ENCODE data around the gene TEX101. TPM values are rescaled to one million over a fixed set of nuclear protein-coding genes. Genes with fewer than 3 reads are reported as not detected.
"Not testable (repeated sequence)": the region's sequence is repeated elsewhere in the genome, so short reads cannot be mapped to it uniquely, and the experiment has no call there.

The TEX101 gene
- total and polyA plus RNA-seq, 12 donors: not detected

- no peak overlapping the region for H3K4me3 ChIP-seq
- peaks cover 0 to 16% of the 10 kb centered on the region in 2 donors for H3K4me1 ChIP-seq (replicated peaks in 1 of 2)
- WGBS, 4 donors: 50 to 73% (median 63%) methylated on average over 12 to 14 of the region's 14 CpGs
- H3K27ac ChIP-seq: no peak overlapping the region
- no peaks in the 10 kb centered on the region for H3K36me3 ChIP-seq (replicated peaks in 1 of 2)
- no peaks in the 10 kb centered on the region for H3K9me3 ChIP-seq (replicated peaks in 1 of 3)
- DNase-seq: no peak
- H3K27me3 ChIP-seq: no peaks in the 10 kb centered on the region
- TF ChIP-seq POLR2A (IDR thresholded peaks at IDR 0.05) (no peak), CTCF (IDR thresholded peaks at IDR 0.05) (no peak)
- intact Hi-C loops (cut with DNase I): no loop called here
These were observed 24.5 kb downstream of the TEX101 start for GRCh38 chr19:43439032-43439708.

GRCh38 chr19:43439709-43440063 lies 25.0 kb downstream of the TEX101 start:
- TF ChIP-seq CTCF (IDR thresholded peaks at IDR 0.05) (no peak), POLR2A (IDR thresholded peaks at IDR 0.05) (no peak)
- intact Hi-C loops (cut with DNase I): no loop called here
- no peak overlapping the region for H3K27ac ChIP-seq
- H3K9me3 ChIP-seq (replicated peaks in 1 of 3): no peaks in the 10 kb centered on the region
- no peak for DNase-seq
- no peaks in the 10 kb centered on the region for H3K36me3 ChIP-seq (replicated peaks in 1 of 2)
- H3K4me3 ChIP-seq: no peak overlapping the region
- H3K27me3 ChIP-seq: no peaks in the 10 kb centered on the region
- H3K4me1 ChIP-seq (replicated peaks in 1 of 2): peaks cover 0 to 16% of the 10 kb centered on the region in 2 donors

GRCh38 chr19:43441716-43442115 lies 27.0 kb downstream of the TEX101 start:
- intact Hi-C loops (cut with DNase I): no loop called here
- Histone ChIP-seq H3K36me3 (replicated peaks in 1 of 2) (no peaks in the 10 kb centered on the region), H3K27ac (no peak overlapping the region), H3K27me3 (no peaks in the 10 kb centered on the region), H3K4me1 (replicated peaks in 1 of 2) (peaks cover 0 to 16% of the 10 kb centered on the region in 2 donors), H3K4me3 (no peak overlapping the region), H3K9me3 (replicated peaks in 1 of 3) (no peaks in the 10 kb centered on the region)
- no peak for TF ChIP-seq CTCF (IDR thresholded peaks at IDR 0.05)
- TF ChIP-seq POLR2A (IDR thresholded peaks at IDR 0.05): no peak
- WGBS, 4 donors: 31 to 47% (median 39%) methylated on average over 3 of the region's 3 CpGs
- DNase-seq: peak in 1 of 7 donors; percentile 34

GRCh38 chr19:43444091-43444490 lies 29.4 kb downstream of the TEX101 start:
- H3K27me3 ChIP-seq; H3K27ac ChIP-seq; DNase-seq; intact Hi-C loops (cut with DNase I); H3K4me3 ChIP-seq; H3K4me1 ChIP-seq (replicated peaks in 1 of 2); H3K36me3 ChIP-seq (replicated peaks in 1 of 2); H3K9me3 ChIP-seq (replicated peaks in 1 of 3): not testable (repeated sequence)
- WGBS, 4 donors: 86 to 95% (median 89%) methylated on average over 9 of the region's 9 CpGs

Data from adrenal gland (tissue), 12 donors.